ENCODE data around the gene SPRYD4. TPM values are rescaled to one million over a fixed set of nuclear protein-coding genes. Genes with fewer than 3 reads are reported as not detected.

The SPRYD4 gene
- total and polyA plus RNA-seq, 9 of the 15 experiments (the other 6 are each of a cell fraction or from before 2014, with no cell fraction given) = 1.8 to 4.7 (median 2.8) TPM

GRCh38 chr12:56437430-56438176 lies 30.8 kb upstream of the SPRYD4 start (continued):
- TF ChIP-seq ZNF318 (IDR thresholded peaks at IDR 0.05; ENCODE audit: borderline replicate concordance in 1 of 2, low read depth in 1 of 2) (no peak), KDM2B (CRISPR knock-in tag; IDR thresholded peaks at IDR 0.05) (no peak), EZH2 (IDR thresholded peaks at IDR 0.05; ENCODE audit: borderline replicate concordance, low read depth, low read length) (no peak), MXD1 (CRISPR knock-in tag; IDR thresholded peaks at IDR 0.05; ENCODE audit: borderline replicate concordance, poor library complexity, severe bottlenecking) (no peak), HMGXB4 (CRISPR knock-in tag; IDR thresholded peaks at IDR 0.05) (no peak), NCOA2 (IDR thresholded peaks at IDR 0.05; ENCODE audit: partially characterized antibody in 2 of 2) (no peak), ZNF124 (CRISPR knock-in tag; IDR thresholded peaks at IDR 0.05) (no peak), HLTF (IDR thresholded peaks at IDR 0.05) (peak; percentile 66; the same call in 1 of the 2 replicates), OTX1 (CRISPR knock-in tag; IDR thresholded peaks at IDR 0.05) (peak; percentile 89), TSC22D4 (tag; IDR thresholded peaks at IDR 0.05) (no peak), PML (IDR thresholded peaks at IDR 0.05; ENCODE audit: low read length) (no peak), FOXP1 (CRISPR knock-in tag; IDR thresholded peaks at IDR 0.05) (no peak), BRF1 (IDR thresholded peaks at IDR 0.05; ENCODE audit: borderline replicate concordance, extremely low read depth, insufficient read length) (no peak), MTF1 (CRISPR knock-in tag; IDR thresholded peaks at IDR 0.05; ENCODE audit: borderline replicate concordance) (no peak), ZNF766 (CRISPR knock-in tag; conservative IDR thresholded peaks at IDR 0.05) (no peak; the same call in 1 of the 2 replicates), MCM5 (IDR thresholded peaks at IDR 0.05; ENCODE audit: low read depth) (no peak), KDM1A (IDR thresholded peaks at IDR 0.05) (peak; percentile 38 to 53; a peak in 2 of 4 replicates), TAF1 (IDR thresholded peaks at IDR 0.05; ENCODE audit: control insufficient read depth, extremely low read depth, insufficient read depth, low read length, severe bottlenecking) (peak; percentile 56)

Measured in K562 (cell line).